NCI-H146 treated with DMSO at 0.1 percent for 48 hours (cell line): ENCODE data around the gene CNTRL.
"Not testable (repeated sequence)": the region's sequence is repeated elsewhere in the genome, so short reads cannot be mapped to it uniquely, and the experiment has no call there.

Experiments used
- DNase-seq: peaks from one replicate; lab custom pipeline; 2025; ENCODE audit not compliant: unreplicated experiment; lab: John Stamatoyannopoulos, UW

The CNTRL gene

GRCh38 chr9:121123816-121124535 lies 49.2 kb downstream of the CNTRL start:
- DNase-seq = no peak

GRCh38 chr9:121125590-121125989 lies 50.8 kb downstream of the CNTRL start:
- no peak for DNase-seq

GRCh38 chr9:121129384-121129783 lies 54.6 kb downstream of the CNTRL start:
- DNase-seq = not testable (repeated sequence)

- DNase-seq = no peak
Measured at GRCh38 chr9:121133104-121133816, 58.5 kb downstream of the CNTRL start.

GRCh38 chr9:121135642-121136041 lies 60.9 kb downstream of the CNTRL start:
- DNase-seq = no peak

GRCh38 chr9:121138561-121138960 lies 63.8 kb downstream of the CNTRL start:
- DNase-seq = no peak

- DNase-seq = no peak
Measured at GRCh38 chr9:121138973-121139372, 64.2 kb downstream of the CNTRL start.

GRCh38 chr9:121140162-121140561 lies 65.4 kb downstream of the CNTRL start:
- no peak for DNase-seq

- no peak for DNase-seq
Measured at GRCh38 chr9:121141306-121141705, 66.6 kb downstream of the CNTRL start.

GRCh38 chr9:121141706-121142105 lies 67.0 kb downstream of the CNTRL start:
- DNase-seq = no peak

- DNase-seq = no peak
Measured at GRCh38 chr9:121143771-121144170, 69.0 kb downstream of the CNTRL start.

- DNase-seq = no peak
Measured at GRCh38 chr9:121144482-121144881, 69.7 kb downstream of the CNTRL start.

GRCh38 chr9:121150188-121150587 lies 75.4 kb downstream of the CNTRL start:
- DNase-seq = no peak

GRCh38 chr9:121153642-121154041 lies 78.9 kb downstream of the CNTRL start:
- no peak for DNase-seq

- no peak for DNase-seq
Measured at GRCh38 chr9:121154782-121155181, 80.0 kb downstream of the CNTRL start.

GRCh38 chr9:121156263-121156731 lies 81.5 kb downstream of the CNTRL start:
- DNase-seq = no peak

GRCh38 chr9:121157939-121158338 lies 83.2 kb downstream of the CNTRL start:
- no peak for DNase-seq

GRCh38 chr9:121160025-121160424 lies 85.3 kb downstream of the CNTRL start:
- no peak for DNase-seq

- no peak for DNase-seq
Measured at GRCh38 chr9:121168052-121168451, 93.3 kb downstream of the CNTRL start.

GRCh38 chr9:121169094-121169601 lies 94.4 kb downstream of the CNTRL start:
- no peak for DNase-seq

- no peak for DNase-seq
Measured at GRCh38 chr9:121171236-121171635, 96.5 kb downstream of the CNTRL start.
